Fibroblast of lung (primary cell): ENCODE results near the gene SLC8A3. TPM values are rescaled to one million over a fixed set of nuclear protein-coding genes. Genes with fewer than 3 reads are reported as not detected.

Source experiments
- DNase-seq, 2 donors: peaks; one replicate each; pipeline versions ENCODE4 v3.0.0 to v3.0.0-alpha.2; 2010; ENCODE audit warnings: low read depth in 2 of 2
- H2AFZ ChIP-seq: 2 replicates; pipeline ENCODE4 v1.5.1; 2012; ENCODE audit warnings: low read length, control low read depth, inconsistent platforms
- H3K27ac ChIP-seq: 2 replicates; pipeline ENCODE4 v1.5.1; 2011; ENCODE audit warnings: low read length, control low read depth; ENCODE audit not compliant: insufficient read depth
- H3K27me3 ChIP-seq: 2 replicates; pipeline ENCODE4 v1.5.1; 2011; ENCODE audit warnings: mild to moderate bottlenecking, low read length; ENCODE audit not compliant: control insufficient read depth, insufficient read depth
- H3K36me3 ChIP-seq: 2 replicates; pipeline ENCODE4 v1.5.1; 2011; ENCODE audit warnings: low read length; ENCODE audit not compliant: control insufficient read depth, insufficient read depth
- H3K4me1 ChIP-seq: 2 replicates; pipeline ENCODE4 v1.5.1; 2011; ENCODE audit warnings: low read length; ENCODE audit not compliant: control insufficient read depth, insufficient read depth; ENCODE audit errors: extremely low read depth
- H3K4me2 ChIP-seq: 2 replicates; pipeline ENCODE4 v1.5.1; 2011; ENCODE audit warnings: low read length, control low read depth; ENCODE audit not compliant: insufficient read depth; ENCODE audit errors: extremely low read depth
- H3K4me3 ChIP-seq, 4 experiments: fragments of 200-600 bp in 1 of 4; sonication (generic) in 1 of 4; replicated peaks in 1 of 4; 2 replicates each; pipeline ENCODE4 v1.5.1; 2011 to 2016; ENCODE audit warnings: low read length in 4 of 4, low read depth in 3 of 4, mild to moderate bottlenecking in 3 of 4, control low read depth in 2 of 4, inconsistent platforms in 1 of 4, mixed read lengths in 1 of 4; ENCODE audit not compliant: insufficient read depth in 1 of 4; ENCODE audit errors: control extremely low read depth in 1 of 4
- H3K79me2 ChIP-seq: 2 replicates; pipeline ENCODE4 v1.5.1; 2012; ENCODE audit warnings: mild to moderate bottlenecking, low read length, inconsistent platforms; ENCODE audit not compliant: control insufficient read depth, insufficient read depth
- H3K9ac ChIP-seq: 2 replicates; pipeline ENCODE4 v1.5.1; 2011; ENCODE audit warnings: mild to moderate bottlenecking, low read length, control low read depth; ENCODE audit not compliant: insufficient read depth
- H3K9me3 ChIP-seq: 2 replicates; pipeline ENCODE4 v1.5.1; 2012; ENCODE audit warnings: low read depth, low read length; ENCODE audit not compliant: control insufficient read depth, insufficient read depth
- H4K20me1 ChIP-seq: 2 replicates; pipeline ENCODE4 v1.5.1; 2011; ENCODE audit warnings: low read length; ENCODE audit not compliant: control insufficient read depth, insufficient read depth; ENCODE audit errors: extremely low read depth
- CTCF ChIP-seq, 2 donors: IDR thresholded peaks in 1 of 2; conservative IDR thresholded peaks in 1 of 2; 1 replicate in 1 of 2; 2 replicates in 1 of 2; pipeline ENCODE4 v1.5.1; 2011 to 2012; ENCODE audit warnings: low read length in 2 of 2, control low read depth in 1 of 2, inconsistent platforms in 1 of 2, low read depth in 1 of 2, mild to moderate bottlenecking in 1 of 2
- EZH2 ChIP-seq: IDR thresholded peaks from 2 replicates; pipeline ENCODE4 v1.5.1; 2012; ENCODE audit warnings: low read length, control low read depth, mild to moderate bottlenecking; ENCODE audit errors: missing control alignments
- polyA plus RNA-seq, 2 donors: library from polyadenylated mRNA; depleted of rRNA in 1 of 2; stranded (reverse) in 1 of 2; unstranded in 1 of 2; fragments of >200 nt; gene quantifications; 2 replicates each; pipeline ENCODE4 v1.2.1, GENCODE V29; 2011 to 2012; ENCODE audit warnings: missing spikeins in 1 of 2
- total RNA-seq: library from RNA; depleted of rRNA; stranded (reverse); fragments of >200 nt; gene quantifications from 2 replicates; pipeline ENCODE4 v1.2.1, GENCODE V29; 2014

Gene SLC8A3
- total and polyA plus RNA-seq, 2 donors (not counting 1 experiment from before 2014, with no cell fraction given): under 0.01 to 0.03 TPM

DNA sequence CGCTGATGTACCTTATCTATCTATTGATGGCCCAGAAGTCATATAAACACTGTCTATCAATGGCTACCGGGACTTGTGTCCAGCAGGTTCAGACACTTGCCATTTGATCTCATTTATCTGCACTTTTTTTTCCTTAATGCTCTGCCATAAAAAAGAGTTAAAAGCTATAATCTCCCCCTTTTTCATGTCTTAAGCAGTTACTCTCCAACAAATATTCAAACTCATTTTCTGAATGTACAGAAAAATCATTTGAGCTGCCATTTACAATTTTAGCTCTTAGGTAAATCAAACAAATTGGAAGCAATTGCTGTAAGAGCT, 101.4 kb downstream of the SLC8A3 start:
- TF ChIP-seq EZH2 (no peak), CTCF (conservative IDR thresholded peaks at IDR 0.05 in 1 of 2, IDR thresholded peaks at IDR 0.05 in 1 of 2; ENCODE audit: low read depth in 1 of 2, low read length in 2 of 2) (no peak)
- no peak for DNase-seq
- H4K20me1 ChIP-seq: no peaks in the 10 kb centered on the region
- no peak overlapping the region for H3K4me3 ChIP-seq
- no peak overlapping the region for H3K27ac ChIP-seq
- H3K9ac ChIP-seq: no peak overlapping the region
- H3K27me3 ChIP-seq: no peaks in the 10 kb centered on the region
- H3K36me3 ChIP-seq: no peaks in the 10 kb centered on the region
- no peak overlapping the region for H3K4me2 ChIP-seq
- no peaks in the 10 kb centered on the region for H3K9me3 ChIP-seq
- no peaks in the 10 kb centered on the region for H3K4me1 ChIP-seq
- no peaks in the 10 kb centered on the region for H3K79me2 ChIP-seq
- H2AFZ ChIP-seq: no peak overlapping the region

- Histone ChIP-seq H2AFZ (no peak overlapping the region), H3K4me1 (no peaks in the 10 kb centered on the region), H4K20me1 (no peaks in the 10 kb centered on the region), H3K4me2 (no peak overlapping the region), H3K79me2 (no peaks in the 10 kb centered on the region), H3K36me3 (no peaks in the 10 kb centered on the region), H3K27ac (no peak overlapping the region), H3K9ac (no peak overlapping the region), H3K9me3 (no peaks in the 10 kb centered on the region), H3K27me3 (no peaks in the 10 kb centered on the region), H3K4me3 (no peak overlapping the region)
- TF ChIP-seq EZH2: no peak
- TF ChIP-seq CTCF (conservative IDR thresholded peaks at IDR 0.05 in 1 of 2, IDR thresholded peaks at IDR 0.05 in 1 of 2; ENCODE audit: low read depth in 1 of 2, low read length in 2 of 2): peak; percentile 54 to 69
- peak; percentile 27 to 62 for DNase-seq
Measured at GRCh38 chr14:70086685-70087379, 101.9 kb downstream of the SLC8A3 start.

GRCh38 chr14:70084226-70084625, 104.5 kb downstream of the SLC8A3 start:
- H3K4me2 ChIP-seq: no peak overlapping the region
- H3K9me3 ChIP-seq: no peaks in the 10 kb centered on the region
- H3K27ac ChIP-seq: no peak overlapping the region
- no peaks in the 10 kb centered on the region for H3K4me1 ChIP-seq
- no peak overlapping the region for H2AFZ ChIP-seq
- no peaks in the 10 kb centered on the region for H3K79me2 ChIP-seq
- no peak for TF ChIP-seq CTCF (conservative IDR thresholded peaks at IDR 0.05 in 1 of 2, IDR thresholded peaks at IDR 0.05 in 1 of 2; ENCODE audit: low read depth in 1 of 2, low read length in 2 of 2)
- TF ChIP-seq EZH2: no peak
- no peaks in the 10 kb centered on the region for H3K36me3 ChIP-seq
- H3K9ac ChIP-seq: no peak overlapping the region
- H3K27me3 ChIP-seq: no peaks in the 10 kb centered on the region
- no peaks in the 10 kb centered on the region for H4K20me1 ChIP-seq
- DNase-seq: no peak
- H3K4me3 ChIP-seq: no peak overlapping the region
